ENCODE data around the gene RSPH6A. TPM values are rescaled to one million over a fixed set of nuclear protein-coding genes. Genes with fewer than 3 reads are reported as not detected.

The RSPH6A gene
- total RNA-seq, 2 experiments from 2014 or later, result 0.17 to 0.25 TPM

DNA sequence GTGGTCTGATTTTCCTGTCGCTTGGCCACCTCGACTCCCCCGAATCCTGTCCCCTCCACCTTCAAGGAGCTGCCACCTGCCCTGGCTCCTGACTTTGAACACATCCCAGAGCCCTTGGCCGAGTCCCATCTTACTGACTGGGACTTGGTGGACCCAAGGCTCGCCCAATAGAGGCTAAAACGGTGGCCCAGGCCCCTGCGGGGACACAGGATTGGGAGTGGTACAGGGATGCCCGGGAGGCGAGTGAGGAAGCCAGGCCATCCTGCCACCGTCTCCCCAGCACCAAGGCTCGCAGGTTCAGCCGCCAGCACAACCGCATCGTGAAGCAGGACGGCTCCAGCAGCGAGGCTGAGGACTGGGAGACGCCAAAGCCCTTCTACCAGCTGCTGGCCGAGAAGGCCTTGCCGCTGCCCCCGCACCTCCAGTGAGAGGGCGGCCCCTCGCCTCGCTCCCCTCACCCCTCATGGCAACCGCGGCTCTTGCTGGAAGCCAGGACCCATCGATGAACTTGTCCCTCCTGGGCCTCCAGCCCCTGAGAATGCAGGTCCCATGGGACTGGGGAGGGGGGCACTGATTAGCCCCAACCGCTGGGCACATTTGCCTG lies 51.3 kb downstream of the RSPH6A start:
- Histone ChIP-seq H3K27me3 (ENCODE audit: control insufficient read depth in 1 of 2, insufficient read depth in 2 of 2, low read length in 2 of 2) (peaks cover 17 to 28% of the 10 kb centered on the region in 2 experiments), H3K36me3 (ENCODE audit: insufficient read depth, low read length) (no peaks in the 10 kb centered on the region), H3K4me3 (ENCODE audit: low read length) (no peak overlapping the region), H3K4me1 (ENCODE audit: insufficient read depth, low read length) (peaks cover 11% of the 10 kb centered on the region), H3K9me3 (ENCODE audit: control insufficient read depth in 1 of 2, insufficient read depth in 1 of 2, low read length in 2 of 2) (peaks cover 0 to 15% of the 10 kb centered on the region in 2 experiments), H3K27ac (ENCODE audit: low read depth in 1 of 2, low read length in 2 of 2) (no peak overlapping the region)
- H3K36me3 Mint-ChIP-seq (ENCODE audit: low read depth), result no peaks in the 10 kb centered on the region
- no peak for ATAC-seq (ENCODE audit: poor library complexity)
- H3K27ac Mint-ChIP-seq, result no peak overlapping the region
- intact Hi-C loops (cut with DNase I, micrococcal nuclease), result no loop called here
- no peak for DNase-seq
- ChIA-PET POLR2A (no interaction called here), CTCF (no interaction called here)
- TF ChIP-seq, protein P1, sequence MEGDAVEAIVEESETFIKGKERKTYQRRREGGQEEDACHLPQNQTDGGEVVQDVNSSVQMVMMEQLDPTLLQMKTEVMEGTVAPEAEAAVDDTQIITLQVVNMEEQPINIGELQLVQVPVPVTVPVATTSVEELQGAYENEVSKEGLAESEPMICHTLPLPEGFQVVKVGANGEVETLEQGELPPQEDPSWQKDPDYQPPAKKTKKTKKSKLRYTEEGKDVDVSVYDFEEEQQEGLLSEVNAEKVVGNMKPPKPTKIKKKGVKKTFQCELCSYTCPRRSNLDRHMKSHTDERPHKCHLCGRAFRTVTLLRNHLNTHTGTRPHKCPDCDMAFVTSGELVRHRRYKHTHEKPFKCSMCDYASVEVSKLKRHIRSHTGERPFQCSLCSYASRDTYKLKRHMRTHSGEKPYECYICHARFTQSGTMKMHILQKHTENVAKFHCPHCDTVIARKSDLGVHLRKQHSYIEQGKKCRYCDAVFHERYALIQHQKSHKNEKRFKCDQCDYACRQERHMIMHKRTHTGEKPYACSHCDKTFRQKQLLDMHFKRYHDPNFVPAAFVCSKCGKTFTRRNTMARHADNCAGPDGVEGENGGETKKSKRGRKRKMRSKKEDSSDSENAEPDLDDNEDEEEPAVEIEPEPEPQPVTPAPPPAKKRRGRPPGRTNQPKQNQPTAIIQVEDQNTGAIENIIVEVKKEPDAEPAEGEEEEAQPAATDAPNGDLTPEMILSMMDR (IDR thresholded peaks at IDR 0.05), result no peak
- no peaks in the 10 kb centered on the region for H3K9me3 Mint-ChIP-seq
- H3K27me3 Mint-ChIP-seq, result peaks cover 14% of the 10 kb centered on the region
- H3K4me1 Mint-ChIP-seq (ENCODE audit: low read depth), result peaks cover under 1% of the 10 kb centered on the region
- no peak overlapping the region for H3K4me3 Mint-ChIP-seq

GRCh38 chr19:45762870-45763631 lies 52.1 kb downstream of the RSPH6A start:
- DNase-seq (no peak), ATAC-seq (ENCODE audit: poor library complexity) (no peak)
- Histone ChIP-seq H3K36me3 (ENCODE audit: insufficient read depth, low read length) (no peaks in the 10 kb centered on the region), H3K4me1 (ENCODE audit: insufficient read depth, low read length) (peaks cover 8% of the 10 kb centered on the region), H3K27me3 (ENCODE audit: control insufficient read depth in 1 of 2, insufficient read depth in 2 of 2, low read length in 2 of 2) (peaks cover 16 to 28% of the 10 kb centered on the region in 2 experiments), H3K27ac (ENCODE audit: low read depth in 1 of 2, low read length in 2 of 2) (no peak overlapping the region), H3K4me3 (ENCODE audit: low read length) (no peak overlapping the region), H3K9me3 (ENCODE audit: control insufficient read depth in 1 of 2, insufficient read depth in 1 of 2, low read length in 2 of 2) (peaks cover 0 to 15% of the 10 kb centered on the region in 2 experiments)
- Mint-ChIP-seq H3K4me1 (ENCODE audit: low read depth) (no peaks in the 10 kb centered on the region), H3K27me3 (peaks cover 14% of the 10 kb centered on the region), H3K4me3 (no peak overlapping the region), H3K36me3 (ENCODE audit: low read depth) (no peaks in the 10 kb centered on the region), H3K9me3 (no peaks in the 10 kb centered on the region), H3K27ac (no peak overlapping the region)
- intact Hi-C loops (cut with DNase I, micrococcal nuclease), result no loop called here
- ChIA-PET CTCF (no interaction called here), POLR2A (no interaction called here)
- TF ChIP-seq, protein P1 (IDR thresholded peaks at IDR 0.05), result no peak

DNA sequence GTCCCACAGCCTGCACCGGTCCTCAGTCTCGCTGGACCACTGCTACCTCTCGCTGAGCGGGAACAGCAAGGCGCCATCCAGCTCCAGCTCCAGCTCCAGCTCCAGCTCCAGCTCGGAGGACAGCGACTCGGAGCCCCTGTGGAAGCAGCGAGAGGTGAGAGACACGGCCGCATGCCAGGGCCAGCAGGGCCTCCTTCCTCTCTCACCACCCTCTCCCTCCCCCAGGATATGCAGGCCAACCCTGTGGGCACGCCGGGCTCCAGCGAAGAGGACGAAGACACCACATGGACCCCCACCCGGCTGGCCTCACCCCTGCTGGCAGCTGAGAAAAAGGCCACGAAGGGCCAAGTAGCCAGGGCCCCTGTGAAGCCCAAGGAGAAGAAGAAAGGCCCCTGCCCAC lies 53.4 kb downstream of the RSPH6A start:
- ChIA-PET CTCF (no interaction called here), POLR2A (no interaction called here)
- no peak overlapping the region for H3K4me3 Mint-ChIP-seq
- H3K9me3 Mint-ChIP-seq, result no peaks in the 10 kb centered on the region
- no peak for DNase-seq
- peaks cover 14% of the 10 kb centered on the region for H3K27me3 Mint-ChIP-seq
- H3K4me3 ChIP-seq (ENCODE audit: low read length), result no peak overlapping the region
- H3K9me3 ChIP-seq (ENCODE audit: control insufficient read depth in 1 of 2, insufficient read depth in 1 of 2, low read length in 2 of 2), result peaks cover 0 to 10% of the 10 kb centered on the region in 2 experiments
- TF ChIP-seq, protein P1 (IDR thresholded peaks at IDR 0.05), result no peak
- intact Hi-C loops (cut with DNase I, micrococcal nuclease), result no loop called here
- H3K4me1 ChIP-seq (ENCODE audit: insufficient read depth, low read length), result no peaks in the 10 kb centered on the region
- ATAC-seq (ENCODE audit: poor library complexity), result no peak
- no peaks in the 10 kb centered on the region for H3K36me3 Mint-ChIP-seq (ENCODE audit: low read depth)
- no peak overlapping the region for H3K27ac Mint-ChIP-seq
- peaks cover 5 to 15% of the 10 kb centered on the region in 2 experiments for H3K27me3 ChIP-seq (ENCODE audit: control insufficient read depth in 1 of 2, insufficient read depth in 2 of 2, low read length in 2 of 2)
- no peaks in the 10 kb centered on the region for H3K36me3 ChIP-seq (ENCODE audit: insufficient read depth, low read length)
- H3K4me1 Mint-ChIP-seq (ENCODE audit: low read depth), result no peaks in the 10 kb centered on the region
- H3K27ac ChIP-seq (ENCODE audit: low read depth in 1 of 2, low read length in 2 of 2), result no peak overlapping the region

All from CD4-positive, alpha-beta T cell (primary cell).